ENCODE data around the gene MTA3. TPM values are rescaled to one million over a fixed set of nuclear protein-coding genes. Genes with fewer than 3 reads are reported as not detected.
"Not testable (repeated sequence)": the region's sequence is repeated elsewhere in the genome, so short reads cannot be mapped to it uniquely, and the experiment has no call there.

Gene MTA3
- total RNA-seq, 3 donors from 2014 or later = 31.4 to 58.0 (median 49.2) TPM

- Histone ChIP-seq H3K4me1 (no peaks in the 10 kb centered on the region), H3K4me3 (no peak overlapping the region), H3K36me3 (no peaks in the 10 kb centered on the region), H3K9me3 (no peaks in the 10 kb centered on the region), H3K27ac (no peak overlapping the region), H3K27me3 (no peaks in the 10 kb centered on the region)
- TF ChIP-seq POLR2A (IDR thresholded peaks at IDR 0.05) (no peak), POLR2AphosphoS5 (IDR thresholded peaks at IDR 0.05) (no peak)
- TF ChIP-seq, protein P1, sequence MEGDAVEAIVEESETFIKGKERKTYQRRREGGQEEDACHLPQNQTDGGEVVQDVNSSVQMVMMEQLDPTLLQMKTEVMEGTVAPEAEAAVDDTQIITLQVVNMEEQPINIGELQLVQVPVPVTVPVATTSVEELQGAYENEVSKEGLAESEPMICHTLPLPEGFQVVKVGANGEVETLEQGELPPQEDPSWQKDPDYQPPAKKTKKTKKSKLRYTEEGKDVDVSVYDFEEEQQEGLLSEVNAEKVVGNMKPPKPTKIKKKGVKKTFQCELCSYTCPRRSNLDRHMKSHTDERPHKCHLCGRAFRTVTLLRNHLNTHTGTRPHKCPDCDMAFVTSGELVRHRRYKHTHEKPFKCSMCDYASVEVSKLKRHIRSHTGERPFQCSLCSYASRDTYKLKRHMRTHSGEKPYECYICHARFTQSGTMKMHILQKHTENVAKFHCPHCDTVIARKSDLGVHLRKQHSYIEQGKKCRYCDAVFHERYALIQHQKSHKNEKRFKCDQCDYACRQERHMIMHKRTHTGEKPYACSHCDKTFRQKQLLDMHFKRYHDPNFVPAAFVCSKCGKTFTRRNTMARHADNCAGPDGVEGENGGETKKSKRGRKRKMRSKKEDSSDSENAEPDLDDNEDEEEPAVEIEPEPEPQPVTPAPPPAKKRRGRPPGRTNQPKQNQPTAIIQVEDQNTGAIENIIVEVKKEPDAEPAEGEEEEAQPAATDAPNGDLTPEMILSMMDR (IDR thresholded peaks at IDR 0.05) = no peak
- DNase-seq (ENCODE audit: low spot score in 2 of 2) = no peak
- intact Hi-C loops (cut with DNase I; ENCODE audit: low total_unique reads) = loop anchor here (5.0 kb wide), 1 partner anchor 696 kb away; no protein-coding TSS in a partner anchor
Measured at GRCh38 chr2:42622943-42623676, 54.7 kb downstream of the MTA3 start.

DNA sequence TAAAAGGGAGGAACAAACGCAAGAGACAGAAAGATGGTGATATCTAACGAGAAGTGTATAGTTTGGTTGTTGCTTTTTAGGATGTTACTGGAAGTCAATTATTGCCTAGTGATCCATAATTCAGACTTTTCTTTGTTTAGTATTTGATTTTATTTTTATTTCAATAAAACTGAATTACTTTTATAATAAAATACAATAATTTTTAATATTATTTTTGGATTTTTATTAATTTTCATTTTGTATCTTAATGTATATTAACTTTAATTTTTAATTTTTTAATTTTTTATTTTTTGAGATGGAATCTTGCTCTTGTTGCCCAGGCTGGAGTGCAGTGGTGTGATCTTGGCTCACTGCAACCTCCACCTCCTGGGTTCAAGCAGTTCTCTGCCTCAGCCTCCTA lies 55.6 kb downstream of the MTA3 start:
- DNase-seq (ENCODE audit: low spot score in 2 of 2) = no peak
- H3K27ac ChIP-seq = no peak overlapping the region
- TF ChIP-seq, protein P1 (IDR thresholded peaks at IDR 0.05) = no peak
- TF ChIP-seq POLR2AphosphoS5 (IDR thresholded peaks at IDR 0.05) (no peak), POLR2A (IDR thresholded peaks at IDR 0.05) (no peak)
- no peaks in the 10 kb centered on the region for H3K27me3 ChIP-seq
- H3K4me3 ChIP-seq = no peak overlapping the region
- H3K4me1 ChIP-seq = no peaks in the 10 kb centered on the region
- H3K9me3 ChIP-seq = no peaks in the 10 kb centered on the region
- no peaks in the 10 kb centered on the region for H3K36me3 ChIP-seq
- intact Hi-C loops (cut with DNase I; ENCODE audit: low total_unique reads) = loop anchor here (5.0 kb wide), 1 partner anchor 697 kb away; no protein-coding TSS in a partner anchor

- H3K36me3 ChIP-seq; H3K27ac ChIP-seq; H3K27me3 ChIP-seq; intact Hi-C loops (cut with DNase I; ENCODE audit: low total_unique reads); H3K4me3 ChIP-seq; DNase-seq (ENCODE audit: low spot score in 2 of 2); H3K4me1 ChIP-seq; H3K9me3 ChIP-seq: not testable (repeated sequence)
Measured at GRCh38 chr2:42628024-42628423, 59.6 kb downstream of the MTA3 start.

- H3K27me3 ChIP-seq = no peaks in the 10 kb centered on the region
- intact Hi-C loops (cut with DNase I; ENCODE audit: low total_unique reads) = no loop called here
- H3K9me3 ChIP-seq = no peaks in the 10 kb centered on the region
- no peak for DNase-seq (ENCODE audit: low spot score in 2 of 2)
- TF ChIP-seq POLR2A (IDR thresholded peaks at IDR 0.05) (no peak), POLR2AphosphoS5 (IDR thresholded peaks at IDR 0.05) (no peak)
- TF ChIP-seq, protein P1 (IDR thresholded peaks at IDR 0.05) = no peak
- no peak overlapping the region for H3K4me3 ChIP-seq
- no peak overlapping the region for H3K27ac ChIP-seq
- no peaks in the 10 kb centered on the region for H3K4me1 ChIP-seq
- H3K36me3 ChIP-seq = no peaks in the 10 kb centered on the region
Measured at GRCh38 chr2:42636934-42637333, 68.5 kb downstream of the MTA3 start.

- no peak for DNase-seq (ENCODE audit: low spot score in 2 of 2)
- intact Hi-C loops (cut with DNase I; ENCODE audit: low total_unique reads) = no loop called here
- TF ChIP-seq POLR2AphosphoS5 (IDR thresholded peaks at IDR 0.05) = no peak
- TF ChIP-seq, protein P1 (IDR thresholded peaks at IDR 0.05) = no peak
- no peak for TF ChIP-seq POLR2A (IDR thresholded peaks at IDR 0.05)
- H3K27me3 ChIP-seq = no peaks in the 10 kb centered on the region
- no peaks in the 10 kb centered on the region for H3K9me3 ChIP-seq
- H3K4me3 ChIP-seq = no peak overlapping the region
- H3K36me3 ChIP-seq = no peaks in the 10 kb centered on the region
- H3K27ac ChIP-seq = no peak overlapping the region
- H3K4me1 ChIP-seq = no peaks in the 10 kb centered on the region
Measured at GRCh38 chr2:42638080-42638784, 69.8 kb downstream of the MTA3 start.

Measured in breast epithelium (tissue), 4 donors.